HepG2 (cell line): Measurements from ENCODE around the gene NRN1L. TPM values are rescaled to one million over a fixed set of nuclear protein-coding genes. Genes with fewer than 3 reads are reported as not detected.

Experiments used
- ELF1 ChIP-seq: sonication (generic); formaldehyde crosslinking; IDR thresholded peaks from 2 replicates; pipeline ENCODE4 v1.4.0; 2020; ENCODE audit warnings: missing genetic modification reagents
- FLYWCH1 ChIP-seq: sonication (generic); formaldehyde crosslinking; IDR thresholded peaks from 2 replicates; pipeline ENCODE4 v1.8.1; 2023; ENCODE audit warnings: mild to moderate bottlenecking, missing genetic modification reagents
- FOSL2 ChIP-seq: sonication (generic); formaldehyde crosslinking; IDR thresholded peaks from 2 replicates; pipeline ENCODE4 v1.4.0; 2020; ENCODE audit warnings: missing genetic modification reagents
- GRHL1 ChIP-seq: sonication (generic); formaldehyde crosslinking; conservative IDR thresholded peaks from 2 replicates; pipeline ENCODE4 v1.8.0; 2022; ENCODE audit warnings: missing genetic modification reagents
- HDAC1 ChIP-seq: sonication (generic); formaldehyde crosslinking; IDR thresholded peaks from 2 replicates; pipeline ENCODE4 v1.5.1; 2020; ENCODE audit warnings: mild to moderate bottlenecking, missing genetic modification reagents
- HDAC6 ChIP-seq: fragments of 200-600 bp; sonication (generic); IDR thresholded peaks from 2 replicates; pipeline ENCODE4 v1.7.0; 2017; ENCODE audit warnings: mild to moderate bottlenecking, antibody characterized with exemption, low read length, low read depth
- MYC ChIP-seq: sonication (generic); formaldehyde crosslinking; IDR thresholded peaks from 2 replicates; pipeline ENCODE4 v1.9.0; 2021; ENCODE audit warnings: missing genetic modification reagents, borderline replicate concordance
- NFIC ChIP-seq: IDR thresholded peaks from 2 replicates; pipeline ENCODE4 v1.6.1; 2012; ENCODE audit warnings: mild to moderate bottlenecking, low read length, inconsistent platforms
- NR3C1 ChIP-seq: sonication (generic); formaldehyde crosslinking; IDR thresholded peaks from 2 replicates; pipeline ENCODE4 v1.4.0; 2020; ENCODE audit warnings: missing genetic modification reagents
- SNAI1 ChIP-seq: sonication (generic); formaldehyde crosslinking; IDR thresholded peaks from 2 replicates; pipeline ENCODE4 v1.5.0; 2020; ENCODE audit warnings: mild to moderate bottlenecking, missing genetic modification reagents, borderline replicate concordance
- THRA ChIP-seq: sonication (generic); formaldehyde crosslinking; IDR thresholded peaks from 2 replicates; pipeline ENCODE4 v1.4.0; 2020; ENCODE audit warnings: missing genetic modification reagents, borderline replicate concordance
- ZBTB3 ChIP-seq: sonication (generic); formaldehyde crosslinking; IDR thresholded peaks from 2 replicates; pipeline ENCODE4 v1.4.0; 2020; ENCODE audit warnings: low read depth, mild to moderate bottlenecking, moderate library complexity, missing genetic modification reagents, borderline replicate concordance
- ZBTB34 ChIP-seq: sonication (generic); formaldehyde crosslinking; IDR thresholded peaks from 2 replicates; pipeline ENCODE4 v1.8.0; 2022; ENCODE audit warnings: mild to moderate bottlenecking, missing genetic modification reagents
- ZC3H13 ChIP-seq: sonication (generic); formaldehyde crosslinking; IDR thresholded peaks from 2 replicates; pipeline ENCODE4 v1.8.1; 2023; ENCODE audit warnings: mild to moderate bottlenecking, missing genetic modification reagents, moderate library complexity
- ZFP36 ChIP-seq: fragments of 150-350 bp; IDR thresholded peaks from 2 replicates; pipeline ENCODE4 v1.6.1; 2018; ENCODE audit warnings: borderline replicate concordance, low read length, low read depth; ENCODE audit not compliant: partially characterized antibody
- ZNF251 ChIP-seq: sonication (generic); formaldehyde crosslinking; IDR thresholded peaks from 2 replicates; pipeline ENCODE4 v1.9.0; 2021; ENCODE audit warnings: mild to moderate bottlenecking, missing genetic modification reagents
- ZNF414 ChIP-seq: sonication (generic); formaldehyde crosslinking; IDR thresholded peaks from 2 replicates; pipeline ENCODE4 v1.5.0; 2020; ENCODE audit warnings: missing genetic modification reagents
- ZNF44 ChIP-seq: sonication (generic); formaldehyde crosslinking; IDR thresholded peaks from 2 replicates; pipeline ENCODE4 v1.5.1; 2020; ENCODE audit warnings: mild to moderate bottlenecking, missing genetic modification reagents
- ZNF562 ChIP-seq: sonication (generic); formaldehyde crosslinking; IDR thresholded peaks from 2 replicates; pipeline ENCODE4 v1.8.0; 2022; ENCODE audit warnings: missing genetic modification reagents, borderline replicate concordance
- ZNF775 ChIP-seq: sonication (generic); formaldehyde crosslinking; IDR thresholded peaks from 2 replicates; pipeline ENCODE4 v1.4.0; 2020; ENCODE audit warnings: missing genetic modification reagents, mild to moderate bottlenecking, moderate library complexity, borderline replicate concordance
- ZNF776 ChIP-seq: sonication (generic); formaldehyde crosslinking; IDR thresholded peaks from 2 replicates; pipeline ENCODE4 v1.4.0; 2020; ENCODE audit warnings: mild to moderate bottlenecking, missing genetic modification reagents
- polyA plus RNA-seq, 8 experiments: library from polyadenylated mRNA; depleted of rRNA in 3 of 8; stranded (reverse) in 7 of 8; unstranded in 1 of 8; fragments of >200 nt; fragmentation: Illumina TruSeq in 4 of 8; extraction: Trizol in 4 of 8; gene quantifications; 2 replicates each; pipeline versions ENCODE4 v1.2.1 to v1.2.3, GENCODE V29; 2011 to 2016; ENCODE audit warnings: low read depth in 4 of 8, missing spikeins in 1 of 8, mixed read lengths in 1 of 8; ENCODE audit not compliant: insufficient read depth in 1 of 8
- total RNA-seq, 5 experiments: library from RNA; depleted of rRNA; stranded (reverse); fragments of >200 nt; fragmentation: Illumina TruSeq; extraction: Trizol; gene quantifications; 2 replicates each; pipeline ENCODE4 v1.2.3, GENCODE V29; 2016; ENCODE audit warnings: low read depth in 1 of 5
- TF ChIP-seq, protein P1 (sequence below), 2 experiments: sonication (generic) in 1 of 2; formaldehyde crosslinking in 1 of 2; IDR thresholded peaks; 2 replicates each; pipeline versions ENCODE4 v1.4.0 to v1.6.1; 2018 to 2020; ENCODE audit warnings: missing genetic modification reagents in 2 of 2, borderline replicate concordance in 1 of 2, low read depth in 1 of 2, mild to moderate bottlenecking in 1 of 2, missing biosample characterization in 1 of 2

NRN1L gene
- total and polyA plus RNA-seq, 2 of the 13 experiments (the other 11 are each of a cell fraction or from before 2014, with no cell fraction given): 0.53 to 1.2 TPM

GRCh38 chr16:67873435-67874370, 11.0 kb upstream of the NRN1L start (continued):
- 0 out of 2 replicates have a peak, but pooled peaks have one; percentile 62 for TF ChIP-seq ZNF414 (CRISPR knock-in tag)
- TF ChIP-seq ELF1 (CRISPR knock-in tag): no peak
- TF ChIP-seq MYC (CRISPR knock-in tag): no peak
- TF ChIP-seq, protein P1, sequence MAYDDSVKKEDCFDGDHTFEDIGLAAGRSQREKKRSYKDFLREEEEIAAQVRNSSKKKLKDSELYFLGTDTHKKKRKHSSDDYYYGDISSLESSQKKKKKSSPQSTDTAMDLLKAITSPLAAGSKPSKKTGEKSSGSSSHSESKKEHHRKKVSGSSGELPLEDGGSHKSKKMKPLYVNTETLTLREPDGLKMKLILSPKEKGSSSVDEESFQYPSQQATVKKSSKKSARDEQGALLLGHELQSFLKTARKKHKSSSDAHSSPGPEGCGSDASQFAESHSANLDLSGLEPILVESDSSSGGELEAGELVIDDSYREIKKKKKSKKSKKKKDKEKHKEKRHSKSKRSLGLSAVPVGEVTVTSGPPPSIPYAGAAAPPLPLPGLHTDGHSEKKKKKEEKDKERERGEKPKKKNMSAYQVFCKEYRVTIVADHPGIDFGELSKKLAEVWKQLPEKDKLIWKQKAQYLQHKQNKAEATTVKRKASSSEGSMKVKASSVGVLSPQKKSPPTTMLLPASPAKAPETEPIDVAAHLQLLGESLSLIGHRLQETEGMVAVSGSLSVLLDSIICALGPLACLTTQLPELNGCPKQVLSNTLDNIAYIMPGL (CRISPR knock-in tag; IDR thresholded peaks at IDR 0.05; ENCODE audit: borderline replicate concordance in 1 of 2, low read depth in 1 of 2): peak in 1 of 2 experiments; percentile 2; a peak in 1 of 4 replicates
- TF ChIP-seq SNAI1 (CRISPR knock-in tag): 0 out of 2 replicates have a peak, but pooled peaks have one; percentile 59
- TF ChIP-seq ZNF562 (CRISPR knock-in tag): no peak
- no peak for TF ChIP-seq ZNF44 (CRISPR knock-in tag)
- no peak for TF ChIP-seq ZNF251 (CRISPR knock-in tag)
- no peak for TF ChIP-seq HDAC1 (CRISPR knock-in tag)
- no peak for TF ChIP-seq ZBTB34 (CRISPR knock-in tag)
- TF ChIP-seq FOSL2: no peak
- no peak for TF ChIP-seq ZNF775 (CRISPR knock-in tag)
- TF ChIP-seq ZBTB3 (CRISPR knock-in tag): no peak
- TF ChIP-seq GRHL1: no peak
- no peak for TF ChIP-seq NFIC
- TF ChIP-seq NR3C1 (CRISPR knock-in tag): no peak
- TF ChIP-seq ZC3H13: no peak
- no peak for TF ChIP-seq HDAC6
- no peak for TF ChIP-seq ZFP36
- no peak for TF ChIP-seq FLYWCH1
- no peak for TF ChIP-seq ZNF776
- no peak; the same call in 1 of the 2 replicates for TF ChIP-seq THRA (CRISPR knock-in tag)
